HCT116 (cell line): ENCODE data around the gene SNIP1.

ENCODE experiments used
- CTCF ChIP-seq, 3 experiments: fragments of 200-600 bp in 1 of 3; sonication (generic) in 1 of 3; IDR thresholded peaks in 2 of 3; conservative IDR thresholded peaks in 1 of 3; 2 replicates each; pipeline ENCODE4 v1.5.1; 2012 to 2017; ENCODE audit warnings: low read depth in 2 of 3, low read length in 2 of 3, antibody characterized with exemption in 1 of 3, borderline replicate concordance in 1 of 3, control low read depth in 1 of 3, mild to moderate bottlenecking in 1 of 3, mixed read lengths in 1 of 3, mixed run types in 1 of 3, moderate library complexity in 1 of 3; ENCODE audit not compliant: insufficient read depth in 1 of 3
- ELF1 ChIP-seq: IDR thresholded peaks from 2 replicates; pipeline ENCODE4 v1.6.1; 2012; ENCODE audit warnings: low read depth, borderline replicate concordance
- EZH2 ChIP-seq: fragments of 200-600 bp; sonication (generic); IDR thresholded peaks from 2 replicates; pipeline ENCODE4 v1.6.1; 2017; ENCODE audit warnings: antibody characterized with exemption, mixed run types
- EZH2phosphoT487 ChIP-seq: fragments of 200-600 bp; IDR thresholded peaks from 2 replicates; pipeline ENCODE4 v1.6.1; 2018; ENCODE audit warnings: antibody characterized with exemption, borderline replicate concordance
- FOSL1 ChIP-seq: IDR thresholded peaks from 2 replicates; pipeline ENCODE4 v1.6.1; 2012; ENCODE audit warnings: low read depth
- JUND ChIP-seq: IDR thresholded peaks from 2 replicates; pipeline ENCODE4 v1.6.1; 2012
- MAX ChIP-seq: IDR thresholded peaks from 2 replicates; pipeline ENCODE4 v1.6.1; 2012
- POLR2A ChIP-seq: IDR thresholded peaks from 2 replicates; pipeline ENCODE4 v1.7.0; 2011; ENCODE audit warnings: borderline replicate concordance; ENCODE audit not compliant: insufficient read depth, insufficient read length; ENCODE audit errors: extremely low read depth
- POLR2AphosphoS5 ChIP-seq: IDR thresholded peaks from 2 replicates; pipeline ENCODE4 v1.6.1; 2011; ENCODE audit warnings: mild to moderate bottlenecking, low read depth, low read length, moderate library complexity
- RAD21 ChIP-seq: IDR thresholded peaks from 2 replicates; pipeline ENCODE4 v1.6.1; 2012; ENCODE audit warnings: low read depth, mild to moderate bottlenecking
- REST ChIP-seq: IDR thresholded peaks from 2 replicates; pipeline ENCODE4 v1.6.1; 2012; ENCODE audit warnings: low read depth
- SP1 ChIP-seq: IDR thresholded peaks from 2 replicates; pipeline ENCODE4 v1.6.1; 2012; ENCODE audit warnings: low read depth
- TCF7L2 ChIP-seq: IDR thresholded peaks from 2 replicates; pipeline ENCODE4 v1.7.0; 2011; ENCODE audit warnings: borderline replicate concordance, inconsistent platforms; ENCODE audit not compliant: insufficient read depth, insufficient read length; ENCODE audit errors: extremely low read depth

- TF ChIP-seq RAD21 (no peak), SP1 (no peak), TCF7L2 (no peak), POLR2A (no peak), CTCF (IDR thresholded peaks at IDR 0.05 in 2 of 3, conservative IDR thresholded peaks at IDR 0.05 in 1 of 3; ENCODE audit: borderline replicate concordance in 1 of 3, insufficient read depth in 1 of 3, low read depth in 2 of 3, low read length in 2 of 3) (peak in 2 of 3 experiments; percentile 27 to 39; a peak in 3 of 6 replicates), ELF1 (no peak), FOSL1 (no peak), EZH2 (no peak), EZH2phosphoT487 (no peak), JUND (no peak), MAX (no peak), POLR2AphosphoS5 (no peak), REST (no peak)
Measured at GRCh38 chr1:37509181-37509580, 44.9 kb downstream of the SNIP1 start.
